ENCODE measurements around the gene DNAJC21. TPM values are rescaled to one million over a fixed set of nuclear protein-coding genes. Genes with fewer than 3 reads are reported as not detected.
"Not testable (repeated sequence)": the region's sequence is repeated elsewhere in the genome, so short reads cannot be mapped to it uniquely, and the experiment has no call there.

DNAJC21 gene
- total RNA-seq, 2 experiments from 2014 or later = 51.4 to 52.4 TPM

DNA sequence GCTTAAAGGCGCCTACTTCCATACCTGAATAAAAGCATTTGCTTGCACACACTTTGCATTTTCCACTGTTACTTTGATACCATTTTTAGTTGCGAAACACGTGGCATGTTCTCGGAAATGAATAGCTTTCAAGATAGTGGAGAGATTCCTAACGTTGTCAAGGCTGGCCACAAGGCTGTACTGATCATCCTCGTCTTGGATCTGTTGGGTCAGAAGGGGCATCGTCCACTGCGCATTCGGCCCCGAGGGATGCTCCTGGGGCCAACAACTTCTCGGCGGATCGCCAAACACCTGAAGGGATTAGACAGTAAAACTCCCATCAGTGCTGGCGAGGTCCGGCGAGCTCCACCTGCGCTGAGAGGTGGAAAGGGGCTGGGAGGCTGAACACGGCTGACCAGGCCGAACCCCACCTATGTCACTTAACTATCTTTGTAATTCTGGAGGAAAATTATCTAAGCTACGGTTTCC lies 14.7 kb upstream of the DNAJC21 start:
- Mint-ChIP-seq H3K36me3 (peaks cover 48% of the 10 kb centered on the region), H3K27ac (no peak overlapping the region), H3K4me3 (no peak overlapping the region), H3K27me3 (no peaks in the 10 kb centered on the region), H3K4me1 (peaks cover 35% of the 10 kb centered on the region), H3K9me3 (no peaks in the 10 kb centered on the region)
- DNase-seq = no peak

GRCh38 chr5:34915139-34915855 lies 14.1 kb upstream of the DNAJC21 start, which contains the start of the genes BRIX1 and RAD1:
Gene BRIX1 (plus strand): TSS chr5:34915711. CDS start chr5:34915739, 28 bp downstream.
Gene RAD1 (minus strand): TSS chr5:34915504. CDS start chr5:34914892, 612 bp downstream.
- Mint-ChIP-seq H3K9me3 (no peaks in the 10 kb centered on the region), H3K36me3 (peaks cover 45% of the 10 kb centered on the region), H3K4me3 (no peak within 1 kb of the TSS), H3K27me3 (no peaks in the 10 kb centered on the region), H3K27ac (peak within 1 kb of the TSS; percentile 65), H3K4me1 (peaks cover 32% of the 10 kb centered on the region)
- peak; percentile 96 for DNase-seq

GRCh38 chr5:34915856-34916192 lies 13.5 kb upstream of the DNAJC21 start:
- H3K9me3 Mint-ChIP-seq = no peaks in the 10 kb centered on the region
- no peak for DNase-seq
- peaks cover 34% of the 10 kb centered on the region for H3K4me1 Mint-ChIP-seq
- no peak overlapping the region for H3K27ac Mint-ChIP-seq
- H3K36me3 Mint-ChIP-seq = peaks cover 46% of the 10 kb centered on the region
- H3K27me3 Mint-ChIP-seq = no peaks in the 10 kb centered on the region
- H3K4me3 Mint-ChIP-seq = no peak overlapping the region

- Mint-ChIP-seq H3K27ac (no peak overlapping the region), H3K9me3 (no peaks in the 10 kb centered on the region), H3K36me3 (peaks cover 44% of the 10 kb centered on the region), H3K4me3 (no peak overlapping the region), H3K4me1 (peaks cover 37% of the 10 kb centered on the region), H3K27me3 (no peaks in the 10 kb centered on the region)
- DNase-seq = no peak
Measured at GRCh38 chr5:34916518-34916917, 12.8 kb upstream of the DNAJC21 start.

DNA sequence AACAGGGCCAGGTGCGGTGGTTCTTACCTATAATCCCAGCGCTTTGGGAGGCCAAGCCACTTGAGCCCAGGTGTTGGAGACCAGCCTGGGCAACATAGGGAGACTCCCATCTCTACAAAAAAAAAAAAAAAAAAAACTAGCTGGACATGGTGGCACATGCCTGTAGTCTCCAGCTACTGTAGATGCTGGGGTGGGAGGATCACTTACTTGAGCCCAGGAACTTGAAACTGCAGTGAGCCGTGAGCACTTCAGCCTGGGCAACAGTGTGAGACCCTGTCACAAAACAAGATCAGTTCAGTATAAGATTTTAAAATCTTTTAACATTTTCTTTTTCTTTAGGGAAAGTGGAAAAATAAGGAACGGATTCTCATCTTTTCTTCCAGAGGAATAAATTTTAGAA lies 11.3 kb upstream of the DNAJC21 start:
- no peak for DNase-seq
- H3K9me3 Mint-ChIP-seq = no peaks in the 10 kb centered on the region
- H3K27me3 Mint-ChIP-seq = no peaks in the 10 kb centered on the region
- peaks cover 40% of the 10 kb centered on the region for H3K4me1 Mint-ChIP-seq
- H3K27ac Mint-ChIP-seq = no peak overlapping the region
- H3K4me3 Mint-ChIP-seq = no peak overlapping the region
- peaks cover 46% of the 10 kb centered on the region for H3K36me3 Mint-ChIP-seq

- Mint-ChIP-seq H3K36me3 (peaks cover 48% of the 10 kb centered on the region), H3K27me3 (no peaks in the 10 kb centered on the region), H3K27ac (peak overlapping the region; percentile 34), H3K9me3 (no peaks in the 10 kb centered on the region), H3K4me3 (no peak overlapping the region), H3K4me1 (peaks cover 44% of the 10 kb centered on the region)
- DNase-seq = no peak
Measured at GRCh38 chr5:34919077-34919476, 10.3 kb upstream of the DNAJC21 start.

- H3K27me3 Mint-ChIP-seq, H3K9me3 Mint-ChIP-seq, DNase-seq: not testable (repeated sequence)
- H3K4me3 Mint-ChIP-seq = peak overlapping the region; percentile 25
- H3K36me3 Mint-ChIP-seq = peaks cover 46% of the 10 kb centered on the region
- peak overlapping the region; percentile 84 for H3K27ac Mint-ChIP-seq
- peaks cover 48% of the 10 kb centered on the region for H3K4me1 Mint-ChIP-seq
Measured at GRCh38 chr5:34923256-34923655, 6.1 kb upstream of the DNAJC21 start.

- Mint-ChIP-seq H3K27ac (peak overlapping the region; percentile 84), H3K27me3 (no peaks in the 10 kb centered on the region), H3K4me1 (peaks cover 48% of the 10 kb centered on the region), H3K36me3 (peaks cover 45% of the 10 kb centered on the region), H3K4me3 (peak overlapping the region; percentile 55), H3K9me3 (no peaks in the 10 kb centered on the region)
- peak; percentile 31 for DNase-seq
Measured at GRCh38 chr5:34923694-34924461, 5.5 kb upstream of the DNAJC21 start.

DNA sequence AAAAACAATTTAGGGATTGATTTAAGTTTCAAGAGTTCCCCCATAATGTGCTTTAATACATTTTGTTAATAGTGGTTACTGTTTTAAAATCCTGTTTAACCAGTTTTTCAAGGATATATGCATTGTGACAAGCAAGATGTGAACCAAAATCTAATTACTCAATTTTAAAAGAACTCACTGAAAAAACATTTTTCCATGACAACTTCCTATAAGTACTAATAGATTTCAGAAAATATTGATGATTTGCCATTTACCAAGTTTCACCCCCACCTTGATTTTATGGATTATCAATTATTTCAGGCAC lies 4.9 kb upstream of the DNAJC21 start:
- peak overlapping the region; percentile 82 for H3K27ac Mint-ChIP-seq
- no peak overlapping the region for H3K4me3 Mint-ChIP-seq
- peaks cover 52% of the 10 kb centered on the region for H3K4me1 Mint-ChIP-seq
- DNase-seq = no peak
- H3K9me3 Mint-ChIP-seq = no peaks in the 10 kb centered on the region
- peaks cover 48% of the 10 kb centered on the region for H3K36me3 Mint-ChIP-seq
- H3K27me3 Mint-ChIP-seq = no peaks in the 10 kb centered on the region

DNA sequence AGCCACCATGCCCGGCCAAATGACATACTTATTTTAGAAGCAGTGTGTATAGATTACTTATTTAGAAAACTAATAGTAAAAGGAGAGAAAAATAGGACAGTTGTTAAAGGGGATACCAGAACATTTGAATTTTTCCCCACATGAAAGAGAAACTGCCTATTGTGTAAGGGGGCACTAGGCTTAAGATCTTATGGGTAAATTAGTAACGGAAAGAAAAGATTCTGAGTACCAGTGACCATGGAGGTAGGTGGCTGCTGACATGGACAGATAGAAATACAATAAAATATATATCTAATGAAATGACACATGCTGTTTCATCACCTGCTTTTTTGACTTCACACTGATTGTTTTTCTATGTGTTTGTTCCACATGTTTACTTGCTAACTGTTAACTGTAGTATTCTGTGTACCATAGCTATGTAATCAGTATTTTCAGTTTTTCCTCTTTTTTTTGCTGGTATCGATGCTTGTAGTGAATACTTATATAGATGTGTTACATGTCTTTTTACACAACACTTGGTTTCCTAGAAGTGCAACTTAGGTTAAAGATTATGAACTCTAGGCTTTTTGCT lies 3.0 kb upstream of the DNAJC21 start:
- Mint-ChIP-seq H3K27ac (peak overlapping the region; percentile 79), H3K36me3 (peaks cover 47% of the 10 kb centered on the region), H3K9me3 (no peaks in the 10 kb centered on the region), H3K27me3 (no peaks in the 10 kb centered on the region), H3K4me3 (no peak overlapping the region), H3K4me1 (peaks cover 55% of the 10 kb centered on the region)
- DNase-seq = no peak

DNA sequence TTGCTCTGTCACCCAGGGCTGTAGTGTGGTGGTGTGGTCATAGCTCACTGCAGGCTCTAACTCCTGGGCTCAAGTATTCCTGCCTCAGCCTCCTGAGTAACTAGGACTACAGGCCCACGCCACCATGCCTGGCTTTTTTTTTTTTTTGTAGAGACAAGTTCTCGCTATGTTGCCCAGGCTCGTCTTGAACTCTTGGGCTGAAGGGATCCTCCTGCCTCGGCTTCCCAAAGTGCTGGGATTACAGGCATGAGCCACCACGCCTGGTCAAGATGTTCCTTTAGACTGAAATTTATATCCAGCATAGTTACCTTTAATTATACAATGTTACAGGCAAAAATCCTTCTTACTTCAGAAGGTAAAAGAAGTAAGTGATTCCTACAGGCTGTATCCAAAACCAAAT lies 1.6 kb upstream of the DNAJC21 start:
- H3K9me3 Mint-ChIP-seq = no peaks in the 10 kb centered on the region
- peaks cover 53% of the 10 kb centered on the region for H3K4me1 Mint-ChIP-seq

GRCh38 chr5:34928267-34928666 lies 1.1 kb upstream of the DNAJC21 start:
- no peaks in the 10 kb centered on the region for H3K9me3 Mint-ChIP-seq
- no peaks in the 10 kb centered on the region for H3K27me3 Mint-ChIP-seq
- no peak overlapping the region for H3K4me3 Mint-ChIP-seq
- no peak for DNase-seq
- H3K36me3 Mint-ChIP-seq = peaks cover 40% of the 10 kb centered on the region
- H3K4me1 Mint-ChIP-seq = peaks cover 51% of the 10 kb centered on the region
- no peak overlapping the region for H3K27ac Mint-ChIP-seq

More for the DNA sequence above, 1.6 kb upstream of the DNAJC21 start:
- Mint-ChIP-seq H3K27me3 (no peaks in the 10 kb centered on the region), H3K36me3 (peaks cover 42% of the 10 kb centered on the region), H3K4me3 (no peak overlapping the region), H3K27ac (no peak overlapping the region)
- DNase-seq = no peak

GRCh38 chr5:34929720-34930461 lies 532 bp downstream of the DNAJC21 start:
- peak; percentile 85 for DNase-seq
- peak overlapping the region; percentile 98 for H3K4me3 Mint-ChIP-seq
- H3K27ac Mint-ChIP-seq = peak overlapping the region; percentile 94
- H3K9me3 Mint-ChIP-seq = no peaks in the 10 kb centered on the region
- H3K4me1 Mint-ChIP-seq = peaks cover 45% of the 10 kb centered on the region
- H3K36me3 Mint-ChIP-seq = peaks cover 36% of the 10 kb centered on the region
- H3K27me3 Mint-ChIP-seq = no peaks in the 10 kb centered on the region

- H3K27me3 Mint-ChIP-seq = no peaks in the 10 kb centered on the region
Measured at GRCh38 chr5:34930462-34930844, 1.1 kb downstream of the DNAJC21 start.

DNA sequence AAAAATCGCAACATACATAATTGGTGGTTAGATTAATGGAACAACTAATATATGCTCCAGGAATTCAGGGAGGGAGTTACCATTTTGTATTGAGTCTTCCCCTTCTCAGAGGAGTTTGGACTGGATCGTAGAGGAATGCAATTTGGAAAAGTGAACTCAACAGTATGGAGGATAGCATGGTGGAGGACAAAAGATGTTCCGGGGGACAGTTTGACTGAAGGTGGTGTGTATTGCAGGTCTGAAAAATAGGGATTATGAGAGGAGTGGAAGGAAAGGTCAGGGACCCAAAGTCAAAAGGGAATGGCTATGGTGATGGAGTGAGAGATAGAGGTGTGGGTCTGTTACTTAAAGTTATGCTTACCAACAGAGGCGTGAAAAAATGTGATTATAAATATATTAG lies 1.5 kb downstream of the DNAJC21 start:
- H3K36me3 Mint-ChIP-seq = peaks cover 33% of the 10 kb centered on the region
- H3K4me1 Mint-ChIP-seq = peaks cover 41% of the 10 kb centered on the region
- DNase-seq = no peak
- no peaks in the 10 kb centered on the region for H3K27me3 Mint-ChIP-seq
- H3K4me3 Mint-ChIP-seq = peak overlapping the region; percentile 98
- peak overlapping the region; percentile 94 for H3K27ac Mint-ChIP-seq
- H3K9me3 Mint-ChIP-seq = no peaks in the 10 kb centered on the region

More at GRCh38 chr5:34930462-34930844, 1.1 kb downstream of the DNAJC21 start:
- peaks cover 43% of the 10 kb centered on the region for H3K4me1 Mint-ChIP-seq
- H3K36me3 Mint-ChIP-seq = peaks cover 36% of the 10 kb centered on the region
- peak overlapping the region; percentile 98 for H3K4me3 Mint-ChIP-seq
- peak overlapping the region; percentile 94 for H3K27ac Mint-ChIP-seq
- H3K9me3 Mint-ChIP-seq = no peaks in the 10 kb centered on the region
- no peak for DNase-seq

Measured in activated naive CD8-positive, alpha-beta T cell treated with anti-CD3 and anti-CD28 coated beads for 36 hours (primary cell).